Body of pancreas (tissue), 4 donors: Measurements from ENCODE around the gene DCBLD1. TPM values are rescaled to one million over a fixed set of nuclear protein-coding genes. Genes with fewer than 3 reads are reported as not detected.

ENCODE experiments used
- ATAC-seq: fragments of 150-250 bp; one replicate; pipeline ENCODE4 v1.9.1; 2016
- DNase-seq, 4 donors: peaks; one replicate each; pipeline ENCODE4 v3.0.0-alpha.2; 2019
- H3K27ac ChIP-seq, 4 donors: fragments of 200-600 bp; sonication (generic); 1 replicate in 3 of 4; 2 replicates in 1 of 4; pipeline versions ENCODE4 v1.5.1 to v1.6.1; 2016 to 2019; ENCODE audit warnings: mild to moderate bottlenecking in 1 of 4, mixed read lengths in 1 of 4, moderate library complexity in 1 of 4
- H3K27me3 ChIP-seq, 2 donors: fragments of 200-600 bp; sonication (generic); one replicate each; pipeline ENCODE4 v1.6.0; 2016; ENCODE audit warnings: mild to moderate bottlenecking in 1 of 2
- H3K36me3 ChIP-seq, 2 donors: fragments of 200-600 bp; sonication (generic); replicated peaks in 1 of 2; 2 replicates each; pipeline ENCODE4 v1.5.1; 2016; ENCODE audit warnings: low read depth in 2 of 2; ENCODE audit not compliant: insufficient read depth in 1 of 2
- H3K4me1 ChIP-seq: fragments of 200-600 bp; sonication (generic); one replicate; pipeline ENCODE4 v1.6.0; 2016
- H3K4me3 ChIP-seq, 2 donors: fragments of 200-600 bp; sonication (generic); 1 replicate in 1 of 2; 2 replicates in 1 of 2; pipeline ENCODE4 v1.5.1; 2016 to 2019
- H3K9me3 ChIP-seq, 3 donors: fragments of 200-600 bp; sonication (generic); 1 replicate in 2 of 3; 2 replicates in 1 of 3; pipeline ENCODE4 v1.5.1; 2016
- POLR2A ChIP-seq, 3 donors: fragments of 450-650 bp; IDR thresholded peaks; one replicate each; pipeline ENCODE4 v1.6.1; 2016; ENCODE audit warnings: antibody characterized with exemption in 3 of 3, mild to moderate bottlenecking in 2 of 3
- WGBS, 2 donors: methylation state at CpG; one replicate each; pipeline ENCODE4 v1.1.5; 2017; 5-methylcytosine and 5-hydroxymethylcytosine counted together
- intact Hi-C: fragments of 100-400 bp; cut with DNase I; formaldehyde crosslinking; loops from one replicate; pipeline ENCODE4 v1.15.1; 2023
- total RNA-seq, 2 donors: library from RNA; depleted of rRNA; stranded (reverse); fragments of >200 nt; gene quantifications; one replicate each; pipeline ENCODE4 v1.1.0, GENCODE V29; 2016
- TF ChIP-seq, protein P1 (sequence below), 7 experiments: fragments of 450-650 bp in 4 of 7; fragments of 200-600 bp in 3 of 7; sonication (generic) in 3 of 7; IDR thresholded peaks; one replicate each; pipeline ENCODE4 v1.5.1; 2016 to 2019; ENCODE audit warnings: antibody characterized with exemption in 7 of 7

Gene DCBLD1
- total RNA-seq, 2 donors from 2014 or later = 10.6 to 11.5 TPM

DNA sequence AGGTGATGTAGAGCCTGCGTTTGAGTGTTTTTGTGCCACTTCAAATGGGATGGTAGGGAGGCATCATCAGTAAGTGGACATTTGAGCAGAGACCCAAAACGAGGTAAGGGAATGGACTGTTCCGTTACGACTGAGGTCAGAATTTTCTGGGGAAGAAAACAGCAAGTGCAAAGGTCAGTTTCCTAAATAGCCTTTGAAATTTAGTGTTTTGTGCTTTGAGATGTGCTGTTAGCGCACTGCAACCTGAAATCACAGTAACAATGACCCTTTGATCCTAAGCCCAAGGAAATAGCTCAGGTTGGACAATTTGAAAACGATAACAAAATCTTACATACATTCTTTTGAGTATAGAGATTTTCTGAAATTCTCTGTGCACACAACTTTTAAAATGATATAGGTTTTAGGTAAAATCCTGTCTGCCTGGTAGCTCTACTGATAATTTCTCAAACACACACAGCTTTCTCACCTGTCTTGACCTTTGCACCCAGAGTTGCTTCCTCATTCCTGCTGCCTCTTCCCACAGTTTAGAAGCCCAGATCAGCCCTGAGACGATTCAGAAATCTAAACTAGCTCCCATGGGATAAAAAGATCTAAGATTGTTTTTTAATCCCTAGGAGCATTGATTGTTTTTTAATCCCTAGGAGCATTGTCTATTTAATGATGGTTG lies 22.1 kb downstream of the DCBLD1 start:
- Histone ChIP-seq H3K4me3 (no peak overlapping the region), H3K36me3 (no peaks in the 10 kb centered on the region), H3K9me3 (no peaks in the 10 kb centered on the region), H3K27me3 (no peaks in the 10 kb centered on the region), H3K27ac (no peak overlapping the region), H3K4me1 (peaks cover 17% of the 10 kb centered on the region)
- 71 to 72% methylated on average over 7 of the region's 7 CpGs for WGBS, 2 donors
- ATAC-seq (no peak), DNase-seq (no peak)
- TF ChIP-seq POLR2A (IDR thresholded peaks at IDR 0.05) = no peak
- TF ChIP-seq, protein P1, sequence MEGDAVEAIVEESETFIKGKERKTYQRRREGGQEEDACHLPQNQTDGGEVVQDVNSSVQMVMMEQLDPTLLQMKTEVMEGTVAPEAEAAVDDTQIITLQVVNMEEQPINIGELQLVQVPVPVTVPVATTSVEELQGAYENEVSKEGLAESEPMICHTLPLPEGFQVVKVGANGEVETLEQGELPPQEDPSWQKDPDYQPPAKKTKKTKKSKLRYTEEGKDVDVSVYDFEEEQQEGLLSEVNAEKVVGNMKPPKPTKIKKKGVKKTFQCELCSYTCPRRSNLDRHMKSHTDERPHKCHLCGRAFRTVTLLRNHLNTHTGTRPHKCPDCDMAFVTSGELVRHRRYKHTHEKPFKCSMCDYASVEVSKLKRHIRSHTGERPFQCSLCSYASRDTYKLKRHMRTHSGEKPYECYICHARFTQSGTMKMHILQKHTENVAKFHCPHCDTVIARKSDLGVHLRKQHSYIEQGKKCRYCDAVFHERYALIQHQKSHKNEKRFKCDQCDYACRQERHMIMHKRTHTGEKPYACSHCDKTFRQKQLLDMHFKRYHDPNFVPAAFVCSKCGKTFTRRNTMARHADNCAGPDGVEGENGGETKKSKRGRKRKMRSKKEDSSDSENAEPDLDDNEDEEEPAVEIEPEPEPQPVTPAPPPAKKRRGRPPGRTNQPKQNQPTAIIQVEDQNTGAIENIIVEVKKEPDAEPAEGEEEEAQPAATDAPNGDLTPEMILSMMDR (IDR thresholded peaks at IDR 0.05) = no peak
- intact Hi-C loops = no loop called here

DNA sequence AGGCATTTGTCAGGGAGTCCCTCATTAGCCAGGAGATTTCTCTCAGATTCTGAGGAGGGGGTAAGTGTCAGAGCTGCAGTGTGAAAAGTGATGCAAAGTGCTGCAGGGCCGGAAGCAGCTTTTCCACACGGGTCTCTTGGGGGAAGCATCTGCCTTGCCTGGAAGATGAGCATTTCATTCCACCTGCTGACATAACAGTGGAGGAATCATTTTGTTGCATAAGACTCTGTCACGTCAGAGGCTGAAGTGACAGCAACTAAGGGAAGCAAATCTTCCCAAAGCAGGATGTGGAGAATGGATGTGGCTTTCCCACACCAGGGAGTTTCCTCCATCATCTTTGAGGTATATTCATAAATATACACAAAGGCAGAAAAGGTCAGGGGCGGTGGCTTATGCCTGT lies 22.8 kb downstream of the DCBLD1 start:
- Histone ChIP-seq H3K9me3 (no peaks in the 10 kb centered on the region), H3K27ac (no peak overlapping the region), H3K4me1 (peaks cover 17% of the 10 kb centered on the region), H3K36me3 (no peaks in the 10 kb centered on the region), H3K27me3 (no peaks in the 10 kb centered on the region), H3K4me3 (no peak overlapping the region)
- WGBS, 2 donors = 75 to 76% methylated on average over 4 of the region's 4 CpGs
- no peak for TF ChIP-seq POLR2A (IDR thresholded peaks at IDR 0.05)
- TF ChIP-seq, protein P1 (IDR thresholded peaks at IDR 0.05) = no peak
- DNase-seq (no peak), ATAC-seq (no peak)
- intact Hi-C loops = no loop called here

DNA sequence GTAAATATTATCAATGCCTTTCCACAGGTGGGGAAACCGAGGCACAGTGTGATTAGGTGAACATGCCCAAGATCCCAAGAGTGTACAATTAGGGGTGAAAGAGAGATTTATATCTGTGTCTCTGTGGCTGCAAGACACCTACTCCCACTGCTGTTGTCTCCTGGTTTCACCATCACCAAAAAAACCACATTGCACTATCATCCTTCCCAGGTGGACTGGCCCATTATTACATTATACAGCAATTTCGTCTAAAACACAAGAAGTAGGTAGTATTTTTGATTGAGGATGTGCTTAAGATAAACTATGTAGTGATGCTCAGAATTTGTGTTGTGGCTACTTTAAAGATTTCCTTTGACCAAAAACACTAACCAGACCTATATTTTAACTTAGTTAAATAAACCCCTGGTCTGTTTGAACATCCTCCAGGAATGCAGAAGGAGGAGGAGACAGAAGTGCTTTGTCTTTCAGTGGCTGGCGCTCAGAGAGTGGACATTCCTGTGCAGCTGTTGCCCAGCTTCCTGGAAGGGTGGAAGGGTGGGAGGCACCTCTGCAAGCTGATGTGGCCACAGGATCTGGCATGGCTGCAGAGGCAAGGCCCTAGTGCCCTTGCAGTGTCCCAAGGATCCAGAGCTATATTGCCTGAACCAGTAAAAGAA lies 23.8 kb downstream of the DCBLD1 start:
- intact Hi-C loops = no loop called here
- no peak for ATAC-seq
- no peak overlapping the region for H3K27ac ChIP-seq
- DNase-seq = no peak
- H3K4me3 ChIP-seq = no peak overlapping the region
- no peaks in the 10 kb centered on the region for H3K9me3 ChIP-seq
- 71 to 78% methylated on average over 3 of the region's 3 CpGs for WGBS, 2 donors
- H3K36me3 ChIP-seq = no peaks in the 10 kb centered on the region
- no peak for TF ChIP-seq POLR2A (IDR thresholded peaks at IDR 0.05)
- TF ChIP-seq, protein P1 (IDR thresholded peaks at IDR 0.05) = no peak
- H3K4me1 ChIP-seq = peaks cover 17% of the 10 kb centered on the region
- no peaks in the 10 kb centered on the region for H3K27me3 ChIP-seq

DNA sequence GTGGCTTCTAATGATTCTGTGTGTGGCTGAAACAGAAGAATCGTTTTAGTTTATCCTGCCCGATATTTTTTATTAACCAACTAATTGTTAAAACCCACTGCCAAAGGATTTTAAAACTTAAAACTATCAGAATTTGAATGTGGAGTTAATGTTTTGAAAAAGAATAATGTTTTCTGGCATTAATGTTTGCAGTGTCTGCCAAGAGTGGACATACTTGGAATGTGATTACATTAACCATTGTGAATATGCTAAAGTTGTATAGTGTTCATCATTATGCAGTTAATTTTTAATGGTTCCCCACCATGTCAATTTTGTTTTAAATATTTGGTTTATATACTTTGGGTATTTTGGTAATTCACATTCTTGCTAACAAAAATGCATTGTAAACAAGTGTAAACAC lies 24.4 kb downstream of the DCBLD1 start:
- Histone ChIP-seq H3K27ac (no peak overlapping the region), H3K27me3 (no peaks in the 10 kb centered on the region), H3K4me3 (no peak overlapping the region), H3K36me3 (no peaks in the 10 kb centered on the region), H3K4me1 (peaks cover 17% of the 10 kb centered on the region), H3K9me3 (no peaks in the 10 kb centered on the region)
- no peak for TF ChIP-seq POLR2A (IDR thresholded peaks at IDR 0.05)
- TF ChIP-seq, protein P1 (IDR thresholded peaks at IDR 0.05) = no peak
- DNase-seq (no peak), ATAC-seq (no peak)
- WGBS, 2 donors = 54 to 60% methylated on average over 2 of the region's 2 CpGs
- intact Hi-C loops = no loop called here
